Adipose tissue (tissue), 3 donors: ENCODE measurements around the gene CHSY1. TPM values are rescaled to one million over a fixed set of nuclear protein-coding genes. Genes with fewer than 3 reads are reported as not detected.

Experiments used
- H3K27ac ChIP-seq: one replicate; pipeline ENCODE4 v1.5.1; 2013; ENCODE audit warnings: low read depth, low read length
- WGBS, 3 donors: extraction: QIAGEN DNeasy Blood & Tissue Kit; methylation state at CpG; one replicate each; pipeline ENCODE4 v1.1.7; 2013; 5-methylcytosine and 5-hydroxymethylcytosine counted together
- polyA plus RNA-seq, 3 donors: library from polyadenylated mRNA; stranded (reverse); fragments of 200-250 nt; gene quantifications; one replicate each; pipeline ENCODE4 v1.2.3, GENCODE V29; 2013
- donor health status: healthy with polysubstance abuse.
- donor health status: Bipolar disorder and iron deficiency.
- donor health status: healthy.

The CHSY1 gene
- polyA plus RNA-seq, 3 donors: 2.8 to 32.4 (median 21.3) TPM

GRCh38 chr15:101180620-101181307, 71.1 kb downstream of the CHSY1 start:
- WGBS, 3 donors: 84 to 86% (median 86%) methylated on average over 13 of the region's 13 CpGs
- no peak overlapping the region for H3K27ac ChIP-seq

GRCh38 chr15:101179341-101180153, 72.3 kb downstream of the CHSY1 start:
- 85 to 88% (median 88%) methylated on average over 21 of the region's 21 CpGs for WGBS, 3 donors
- H3K27ac ChIP-seq: no peak overlapping the region

- no peak overlapping the region for H3K27ac ChIP-seq
- 85 to 91% (median 91%) methylated on average over 4 of the region's 4 CpGs for WGBS, 3 donors
Observed at GRCh38 chr15:101178931-101179330, 72.9 kb downstream of the CHSY1 start.

- WGBS, 3 donors: 93 to 98% (median 98%) methylated on average over 18 of the region's 18 CpGs
- no peak overlapping the region for H3K27ac ChIP-seq
Observed at GRCh38 chr15:101178479-101178878, 73.4 kb downstream of the CHSY1 start.

- 90 to 94% (median 91%) methylated on average over 14 of the region's 14 CpGs for WGBS, 3 donors
Observed at GRCh38 chr15:101177866-101178265, 74.0 kb downstream of the CHSY1 start.

GRCh38 chr15:101176625-101177024, 75.2 kb downstream of the CHSY1 start:
- H3K27ac ChIP-seq: no peak overlapping the region

More at GRCh38 chr15:101177866-101178265, 74.0 kb downstream of the CHSY1 start:
- no peak overlapping the region for H3K27ac ChIP-seq

GRCh38 chr15:101175401-101175800, 76.4 kb downstream of the CHSY1 start:
- 45 to 86% (median 56%) methylated on average over 12 of the region's 12 CpGs for WGBS, 3 donors
- no peak overlapping the region for H3K27ac ChIP-seq

More at GRCh38 chr15:101176625-101177024, 75.2 kb downstream of the CHSY1 start:
- WGBS, 3 donors: 37 to 83% (median 44%) methylated on average over 5 of the region's 5 CpGs

- H3K27ac ChIP-seq: no peak overlapping the region
- WGBS, 3 donors: 88 to 93% (median 91%) methylated on average over 29 of the region's 29 CpGs
Observed at GRCh38 chr15:101174152-101174920, 77.5 kb downstream of the CHSY1 start.

- 91 to 95% (median 93%) methylated on average over 14 of the region's 14 CpGs for WGBS, 3 donors
- no peak overlapping the region for H3K27ac ChIP-seq
Observed at GRCh38 chr15:101173233-101174119, 78.4 kb downstream of the CHSY1 start.

GRCh38 chr15:101172501-101173071, 79.3 kb downstream of the CHSY1 start:
- WGBS, 3 donors: 66 to 73% (median 67%) methylated on average over 17 of the region's 17 CpGs

GRCh38 chr15:101171954-101172353, 79.9 kb downstream of the CHSY1 start:
- no peak overlapping the region for H3K27ac ChIP-seq
- 81 to 90% (median 84%) methylated on average over 12 of the region's 12 CpGs for WGBS, 3 donors

More at GRCh38 chr15:101172501-101173071, 79.3 kb downstream of the CHSY1 start:
- no peak overlapping the region for H3K27ac ChIP-seq

- 78 to 84% (median 79%) methylated on average over 20 of the region's 20 CpGs for WGBS, 3 donors
- no peak overlapping the region for H3K27ac ChIP-seq
Observed at GRCh38 chr15:101170568-101171350, 81.1 kb downstream of the CHSY1 start.

- no peak overlapping the region for H3K27ac ChIP-seq
- 89 to 93% (median 91%) methylated on average over 19 of the region's 19 CpGs for WGBS, 3 donors
Observed at GRCh38 chr15:101169495-101170071, 82.3 kb downstream of the CHSY1 start.

GRCh38 chr15:101168898-101169494, 82.9 kb downstream of the CHSY1 start:
- WGBS, 3 donors: 89 to 95% (median 93%) methylated on average over 6 of the region's 6 CpGs
- peak overlapping the region; percentile 30 for H3K27ac ChIP-seq

- peak overlapping the region; percentile 30 for H3K27ac ChIP-seq
- WGBS, 3 donors: 20 to 31% (median 22%) methylated on average over 1 of the region's 1 CpG
Observed at GRCh38 chr15:101168463-101168824, 83.4 kb downstream of the CHSY1 start.

GRCh38 chr15:101167753-101168462, 83.9 kb downstream of the CHSY1 start:
- H3K27ac ChIP-seq: peak overlapping the region; percentile 62
- 30 to 78% (median 30%) methylated on average over 13 of the region's 13 CpGs for WGBS, 3 donors
